HG02588 (cell line): Measurements from ENCODE around the gene SH3YL1.

Experiments
- ATAC-seq: cut with Tn5 transposase; IDR thresholded peaks from one replicate; pipeline ENCODE4 v1.9.1; 2021; ENCODE audit warnings: mild to moderate bottlenecking, moderate library complexity; ENCODE audit not compliant: unreplicated experiment

The SH3YL1 gene

GRCh38 chr2:228115-228514 is 35.7 kb downstream of the SH3YL1 start:
- no peak for ATAC-seq

GRCh38 chr2:223971-224760 is 39.7 kb downstream of the SH3YL1 start:
- ATAC-seq = no peak

- no peak for ATAC-seq
Measured at GRCh38 chr2:223451-223850, 40.4 kb downstream of the SH3YL1 start.

GRCh38 chr2:216068-216467 is 47.8 kb downstream of the SH3YL1 start:
- no peak for ATAC-seq

- no peak for ATAC-seq
Measured at GRCh38 chr2:213932-214693, 49.7 kb downstream of the SH3YL1 start.

GRCh38 chr2:211486-212184 is 52.2 kb downstream of the SH3YL1 start:
- ATAC-seq = no peak

GRCh38 chr2:210660-211059 is 53.2 kb downstream of the SH3YL1 start:
- ATAC-seq = no peak

- no peak for ATAC-seq
Measured at GRCh38 chr2:209470-209869, 54.4 kb downstream of the SH3YL1 start.

GRCh38 chr2:208335-208734 is 55.5 kb downstream of the SH3YL1 start:
- ATAC-seq = no peak

- ATAC-seq = no peak
Measured at GRCh38 chr2:203984-204383, 59.8 kb downstream of the SH3YL1 start.

GRCh38 chr2:203401-203800 is 60.4 kb downstream of the SH3YL1 start:
- no peak for ATAC-seq

GRCh38 chr2:202945-203344 is 60.9 kb downstream of the SH3YL1 start:
- no peak for ATAC-seq

- ATAC-seq = no peak
Measured at GRCh38 chr2:201648-202433, 62.0 kb downstream of the SH3YL1 start.

- ATAC-seq = no peak
Measured at GRCh38 chr2:199041-199966, 64.5 kb downstream of the SH3YL1 start.

GRCh38 chr2:196406-196805 is 67.4 kb downstream of the SH3YL1 start:
- no peak for ATAC-seq

- ATAC-seq = no peak
Measured at GRCh38 chr2:195932-196331, 67.9 kb downstream of the SH3YL1 start.

- no peak for ATAC-seq
Measured at GRCh38 chr2:193141-193671, 70.6 kb downstream of the SH3YL1 start.

GRCh38 chr2:191311-192190 is 72.3 kb downstream of the SH3YL1 start:
- no peak for ATAC-seq

- no peak for ATAC-seq
Measured at GRCh38 chr2:187825-188224, 76.0 kb downstream of the SH3YL1 start.
